HG03354 (cell line): ENCODE results near the gene MYO1A.
A peak's percentile ranks its signal among the peaks of the same experiment; 100 is the strongest.

Experiments
- ATAC-seq: cut with Tn5 transposase; IDR thresholded peaks from one replicate; pipeline ENCODE4 v1.9.1; 2021; ENCODE audit warnings: mild to moderate bottlenecking; ENCODE audit not compliant: unreplicated experiment, poor library complexity, severe bottlenecking

MYO1A gene

GRCh38 chr12:57049890-57050289, at the start of gene MYO1A:
Gene MYO1A (minus strand): TSS chr12:57050129. CDS start chr12:57048323, 1,806 bp downstream.
- no peak for ATAC-seq

- no peak for ATAC-seq
Observed at GRCh38 chr12:57099047-57099714, 49.3 kb upstream of the MYO1A start.

GRCh38 chr12:57098546-57098945, 48.6 kb upstream of the MYO1A start:
- ATAC-seq: no peak

DNA sequence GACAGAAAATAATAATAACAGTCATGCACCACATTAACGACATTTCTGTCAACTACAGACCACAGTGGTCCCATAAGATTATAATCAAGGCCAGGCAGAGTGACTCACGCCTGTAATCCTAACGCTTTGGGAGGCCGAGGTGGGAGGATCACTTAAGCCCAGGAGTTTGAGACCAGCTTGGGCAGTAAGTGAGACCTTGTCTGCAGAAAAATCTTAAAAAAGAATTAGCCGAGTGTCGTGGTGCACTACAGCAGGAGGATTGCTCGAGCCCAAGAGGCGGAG, 47.6 kb upstream of the MYO1A start:
- no peak for ATAC-seq

DNA sequence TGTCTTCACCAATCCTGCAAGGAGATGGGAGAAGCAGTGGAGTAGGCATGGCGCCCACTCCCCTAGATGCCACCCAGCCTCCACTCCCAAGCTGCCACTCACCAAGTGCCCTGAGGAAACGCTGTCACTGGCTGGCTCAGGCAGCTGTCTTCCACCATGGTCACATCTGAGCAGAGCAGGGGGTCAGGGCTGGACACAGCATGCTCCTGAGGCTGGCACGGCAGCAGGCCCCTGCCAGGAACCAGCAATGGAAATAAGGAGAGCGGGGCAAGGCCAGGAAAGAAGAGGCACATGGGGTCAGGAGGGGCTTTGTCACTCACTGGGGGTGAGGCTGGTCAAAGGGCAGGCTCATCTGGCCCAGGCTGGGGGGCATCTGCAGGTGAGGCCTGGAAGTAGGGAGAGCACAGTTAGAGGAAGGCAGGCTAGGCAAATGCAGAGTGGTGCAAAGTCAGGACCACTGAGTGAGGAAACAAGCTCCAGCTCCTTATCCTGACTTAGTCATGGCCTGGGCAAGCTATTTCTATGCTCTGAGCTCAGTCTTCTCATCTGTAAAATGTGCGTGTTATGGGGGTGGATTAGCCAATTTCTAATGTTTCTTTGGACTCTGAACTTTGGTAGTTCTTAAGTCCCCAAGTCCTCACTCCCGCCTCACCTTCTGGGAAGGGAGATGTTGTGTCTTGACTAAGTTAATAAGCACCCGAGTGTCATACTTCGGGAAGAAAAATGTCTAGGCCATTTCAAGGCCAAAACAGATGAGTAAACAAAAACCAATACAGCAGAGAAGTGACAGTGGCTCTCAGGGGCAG, 47.0 kb upstream of the MYO1A start:
- ATAC-seq: no peak

GRCh38 chr12:57096099-57096572, 46.2 kb upstream of the MYO1A start:
- no peak for ATAC-seq

DNA sequence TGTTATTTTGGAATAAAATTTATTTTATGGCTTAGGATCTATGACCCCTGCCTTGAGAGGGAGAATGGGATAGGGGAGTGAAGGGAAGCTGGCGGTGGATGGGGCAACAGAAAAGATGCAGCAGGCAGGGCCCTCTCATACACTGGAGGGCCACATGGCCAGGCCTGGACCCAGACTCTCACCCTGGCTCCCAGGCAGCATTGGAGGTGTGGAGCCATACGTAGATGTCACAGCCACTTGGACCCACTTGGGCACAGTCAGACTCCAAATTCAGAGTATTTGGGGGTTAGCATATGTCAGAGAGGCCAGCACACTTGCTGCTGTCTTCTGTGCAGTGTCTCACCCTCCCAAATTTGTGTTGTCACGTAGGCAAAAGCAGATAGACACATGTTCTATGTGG, 45.5 kb upstream of the MYO1A start:
- ATAC-seq: no peak

DNA sequence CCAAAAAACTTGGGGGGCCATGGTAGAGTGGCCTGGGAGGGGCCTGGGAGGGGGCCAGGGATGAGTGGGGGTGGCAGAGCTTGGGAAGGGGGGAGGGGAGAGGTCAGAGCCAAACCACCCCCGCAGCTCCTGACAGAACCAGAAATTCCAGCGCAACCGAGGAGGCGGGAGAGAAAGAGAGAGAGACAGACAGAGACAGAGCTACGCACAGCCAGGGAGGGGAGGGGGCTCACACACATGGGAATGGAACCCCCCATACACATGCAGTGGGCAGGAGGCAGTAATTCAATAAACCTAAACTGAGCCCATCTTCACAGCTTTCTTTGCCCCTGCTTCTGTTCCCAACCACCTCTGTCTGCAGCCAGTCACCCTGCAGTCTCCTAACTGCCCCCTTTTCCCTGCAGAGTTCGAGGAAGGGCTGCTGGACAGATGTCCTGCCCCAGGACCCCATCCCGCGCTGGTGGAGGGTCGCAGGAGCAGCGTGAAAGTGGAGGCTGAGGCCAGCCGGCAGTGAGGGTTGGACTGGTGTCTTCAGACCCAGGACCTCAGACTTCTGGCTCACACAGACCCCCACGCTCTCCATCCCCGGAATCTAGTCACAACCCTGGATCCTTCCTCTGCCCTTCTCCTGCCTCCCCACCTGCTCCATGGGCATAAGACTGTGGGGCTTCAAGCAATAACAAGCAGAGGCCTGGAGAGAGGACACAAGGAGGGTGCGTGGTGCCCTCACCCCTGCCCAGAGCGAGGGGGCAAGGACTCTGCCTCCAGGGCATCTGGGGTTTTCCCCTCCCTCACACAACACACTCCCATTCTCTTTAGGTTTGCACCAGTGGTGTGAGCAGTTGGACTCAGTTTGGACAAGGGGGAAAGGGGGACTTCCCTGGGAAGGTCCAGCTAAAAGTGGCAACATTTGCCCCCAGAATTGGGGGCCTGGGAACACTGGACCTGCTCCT, 44.6 kb upstream of the MYO1A start:
- ATAC-seq: no peak

GRCh38 chr12:57093415-57094207, 43.7 kb upstream of the MYO1A start:
- ATAC-seq: no peak

DNA sequence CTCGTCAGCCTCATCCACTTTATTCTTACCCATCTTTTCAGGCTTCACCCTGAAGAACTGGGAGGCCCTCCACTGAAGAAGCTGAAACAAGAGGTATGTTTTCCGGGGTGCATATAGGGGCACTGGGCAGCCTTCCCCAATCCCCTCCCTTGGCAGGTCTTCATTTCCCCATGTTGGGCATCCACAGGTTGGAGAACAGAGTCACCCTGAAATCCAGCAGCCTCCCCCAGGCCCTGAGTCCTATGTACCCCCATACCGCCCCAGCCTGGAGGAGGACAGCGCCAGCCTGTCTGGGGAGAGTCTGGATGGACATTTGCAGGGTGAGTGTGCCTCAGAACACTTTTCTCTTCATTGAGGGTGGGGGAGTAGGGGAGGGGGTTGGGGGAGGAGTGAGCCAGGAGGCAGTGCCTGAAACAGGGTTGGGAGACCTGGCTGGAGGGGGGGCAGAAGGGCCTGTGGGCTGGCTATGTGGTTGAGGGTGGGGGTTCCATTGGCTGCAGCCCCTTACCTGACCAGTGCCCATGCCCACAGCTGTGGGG, 43.0 kb upstream of the MYO1A start:
- no peak for ATAC-seq

DNA sequence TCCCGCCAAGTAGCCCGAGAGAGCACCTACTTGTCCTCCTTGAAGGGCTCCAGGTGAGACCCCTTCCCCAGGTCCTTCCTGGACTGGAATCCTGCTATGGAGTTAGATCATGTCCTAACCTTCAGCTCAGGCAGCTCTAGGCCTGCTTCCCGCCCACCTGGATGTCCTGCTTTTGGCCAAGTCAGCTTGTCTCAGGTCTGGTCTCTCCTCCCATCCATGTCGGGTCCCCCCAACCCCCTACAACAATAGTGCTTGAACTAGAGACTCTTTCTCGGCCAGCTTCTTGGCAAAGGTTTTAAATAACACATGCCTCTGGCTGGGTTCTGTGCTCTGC, 42.6 kb upstream of the MYO1A start:
- ATAC-seq: no peak

GRCh38 chr12:57091638-57092528, 42.0 kb upstream of the MYO1A start:
- no peak for ATAC-seq

DNA sequence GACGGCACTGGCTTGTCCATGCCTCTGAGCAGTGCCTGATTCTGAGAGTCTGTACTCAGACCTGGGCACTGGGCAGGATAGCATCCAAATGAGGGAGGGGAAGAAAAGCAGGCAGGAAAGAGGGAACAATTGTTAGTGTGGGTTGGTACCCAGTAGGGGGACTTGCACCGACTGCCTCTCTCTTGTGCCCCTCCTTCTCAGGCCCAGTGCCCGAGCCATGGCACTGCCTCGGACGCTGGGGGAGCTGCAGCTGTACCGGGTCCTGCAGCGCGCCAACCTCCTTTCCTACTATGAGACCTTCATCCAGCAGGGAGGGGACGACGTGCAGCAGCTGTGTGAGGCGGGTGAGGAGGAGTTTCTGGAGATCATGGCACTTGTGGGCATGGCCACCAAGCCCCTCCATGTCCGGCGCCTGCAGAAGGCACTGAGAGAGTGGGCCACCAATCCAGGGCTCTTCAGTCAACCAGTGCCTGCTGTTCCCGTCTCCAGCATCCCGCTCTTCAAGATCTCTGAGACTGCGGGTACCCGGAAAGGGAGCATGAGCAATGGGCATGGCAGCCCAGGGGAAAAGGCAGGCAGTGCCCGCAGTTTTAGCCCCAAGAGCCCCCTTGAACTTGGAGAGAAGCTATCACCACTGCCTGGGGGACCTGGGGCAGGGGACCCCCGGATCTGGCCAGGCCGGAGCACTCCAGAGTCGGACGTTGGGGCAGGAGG, 41.2 kb upstream of the MYO1A start:
- no peak for ATAC-seq

- no peak for ATAC-seq
Observed at GRCh38 chr12:57090490-57090889, 40.6 kb upstream of the MYO1A start.

- no peak for ATAC-seq
Observed at GRCh38 chr12:57089271-57090245, 39.6 kb upstream of the MYO1A start.

- ATAC-seq: peak; percentile 61
Observed at GRCh38 chr12:57088354-57089270, 38.7 kb upstream of the MYO1A start, which contains the start of gene NAB2. Gene NAB2 (plus strand): TSS chr12:57089114. CDS start chr12:57089272, 158 bp downstream.
